Erythroblast (primary cell): Measurements from ENCODE around the gene NOL4L.

ENCODE experiments used
- GATA1 ChIP-seq: IDR thresholded peaks from 2 replicates; pipeline ENCODE4 v1.6.1; 2011; ENCODE audit warnings: low read depth, mild to moderate bottlenecking, control low read depth, low read length, moderate library complexity
- POLR2A ChIP-seq: IDR thresholded peaks from 2 replicates; pipeline ENCODE4 v1.6.1; 2011; ENCODE audit warnings: mild to moderate bottlenecking, low read length

DNA sequence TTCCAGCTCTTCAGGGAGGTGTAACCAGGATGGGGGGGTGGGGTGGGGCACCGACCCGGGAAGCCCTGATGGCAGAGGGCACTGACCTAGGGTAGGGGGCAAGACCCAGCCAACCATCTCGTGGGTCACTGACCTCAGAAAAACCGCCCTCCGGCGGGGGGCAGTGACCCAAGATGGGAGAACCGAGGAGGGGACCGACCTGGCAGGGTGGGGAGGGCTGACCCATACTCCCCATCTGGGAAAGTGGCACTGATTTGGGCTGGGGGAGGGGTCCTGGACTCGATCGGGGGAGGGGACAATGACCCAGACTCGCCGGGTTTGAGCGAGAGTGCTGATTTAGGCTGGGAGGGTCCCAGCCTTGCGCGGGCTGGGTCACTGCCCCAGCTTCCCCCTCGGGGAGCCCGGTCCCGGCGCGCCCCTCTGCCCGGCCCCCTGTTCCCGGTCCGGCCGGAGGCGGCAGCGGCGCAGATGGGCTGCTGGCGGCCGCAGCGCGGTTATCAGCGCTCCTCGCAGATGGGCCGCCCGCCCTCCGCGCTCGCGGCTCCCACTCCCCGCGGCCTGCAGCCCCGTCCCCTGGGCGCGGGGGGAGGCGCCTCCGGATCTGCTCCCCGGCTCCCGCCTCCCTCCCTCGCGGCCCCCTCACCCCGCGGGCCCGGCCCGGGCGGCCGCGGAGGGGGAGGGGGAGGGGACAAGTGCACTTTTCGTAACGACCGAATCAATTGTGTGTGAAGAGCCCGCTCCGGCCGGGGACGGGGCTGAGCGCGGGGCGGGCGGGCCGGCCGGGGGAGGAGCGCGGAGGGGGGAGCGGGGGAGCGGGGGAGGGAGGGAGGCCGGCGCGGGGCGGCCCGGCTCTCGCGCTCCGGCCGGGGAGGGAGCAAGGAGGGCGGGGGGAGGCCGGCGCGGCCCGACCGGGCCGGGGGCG is 2.2 kb downstream of the NOL4L start:
- no peak for TF ChIP-seq POLR2A
- TF ChIP-seq GATA1 = no peak
